ENCODE data around the gene SV2C. TPM values are rescaled to one million over a fixed set of nuclear protein-coding genes. Genes with fewer than 3 reads are reported as not detected.
"Not testable (repeated sequence)": the region's sequence is repeated elsewhere in the genome, so short reads cannot be mapped to it uniquely, and the experiment has no call there.

Gene SV2C
- total RNA-seq (2014; rRNA removed; shearing (Covaris generic)): not detected in 2 replicates

- DNase-seq (ENCODE audit: low read depth): no peak
These were observed at the start of gene SV2C for GRCh38 chr5:76082772-76083554. Gene SV2C (plus strand): TSS chr5:76083383. CDS start chr5:76131751, 48,368 bp downstream.

- not testable (repeated sequence) for DNase-seq (ENCODE audit: low read depth)
These were observed 45.4 kb upstream of the SV2C start for GRCh38 chr5:76037736-76038151.

- no peak for DNase-seq (ENCODE audit: low read depth)
These were observed 45.0 kb upstream of the SV2C start for GRCh38 chr5:76038212-76038611.

GRCh38 chr5:76040806-76041205 is 42.4 kb upstream of the SV2C start:
- DNase-seq (ENCODE audit: low read depth): no peak

- no peak for DNase-seq (ENCODE audit: low read depth)
These were observed 41.3 kb upstream of the SV2C start for GRCh38 chr5:76041863-76042262.

- no peak for DNase-seq (ENCODE audit: low read depth)
These were observed 36.4 kb upstream of the SV2C start for GRCh38 chr5:76046741-76047140.

GRCh38 chr5:76050134-76050533 is 33.0 kb upstream of the SV2C start:
- no peak for DNase-seq (ENCODE audit: low read depth)

GRCh38 chr5:76062502-76063041 is 20.6 kb upstream of the SV2C start:
- DNase-seq (ENCODE audit: low read depth): no peak

- DNase-seq (ENCODE audit: low read depth): no peak
These were observed 17.9 kb upstream of the SV2C start for GRCh38 chr5:76065258-76065657.

- DNase-seq (ENCODE audit: low read depth): no peak
These were observed 14.0 kb upstream of the SV2C start for GRCh38 chr5:76069061-76069735.

- no peak for DNase-seq (ENCODE audit: low read depth)
These were observed 8.6 kb upstream of the SV2C start for GRCh38 chr5:76074487-76075065.

- DNase-seq (ENCODE audit: low read depth): no peak
These were observed 1.1 kb upstream of the SV2C start for GRCh38 chr5:76081811-76082771.

GRCh38 chr5:76083555-76084495 is 642 bp downstream of the SV2C start:
- DNase-seq (ENCODE audit: low read depth): no peak

- no peak for DNase-seq (ENCODE audit: low read depth)
These were observed 1.5 kb downstream of the SV2C start for GRCh38 chr5:76084496-76085242.

- DNase-seq (ENCODE audit: low read depth): no peak
These were observed 2.0 kb downstream of the SV2C start for GRCh38 chr5:76085243-76085579.

- no peak for DNase-seq (ENCODE audit: low read depth)
These were observed 2.9 kb downstream of the SV2C start for GRCh38 chr5:76086095-76086494.

GRCh38 chr5:76089156-76089555 is 6.0 kb downstream of the SV2C start:
- not testable (repeated sequence) for DNase-seq (ENCODE audit: low read depth)

- no peak for DNase-seq (ENCODE audit: low read depth)
These were observed 8.2 kb downstream of the SV2C start for GRCh38 chr5:76091351-76091750.

- DNase-seq (ENCODE audit: low read depth): no peak
These were observed 16.1 kb downstream of the SV2C start for GRCh38 chr5:76099286-76099702.

GRCh38 chr5:76099756-76100155 is 16.6 kb downstream of the SV2C start:
- no peak for DNase-seq (ENCODE audit: low read depth)
